ENCODE measurements around the gene FAM120B. TPM values are rescaled to one million over a fixed set of nuclear protein-coding genes. Genes with fewer than 3 reads are reported as not detected.

The FAM120B gene
- total RNA-seq, 4 donors from 2014 or later, result 25.0 to 32.8 (median 27.5) TPM

GRCh38 chr6:170269151-170269845, 37.3 kb upstream of the FAM120B start:
- TF ChIP-seq CTCF (IDR thresholded peaks at IDR 0.05; ENCODE audit: low read depth), result no peak

GRCh38 chr6:170269846-170270541, 36.6 kb upstream of the FAM120B start:
- no peak for TF ChIP-seq CTCF (IDR thresholded peaks at IDR 0.05; ENCODE audit: low read depth)

- no peak for TF ChIP-seq CTCF (IDR thresholded peaks at IDR 0.05; ENCODE audit: low read depth)
Measured at GRCh38 chr6:170270984-170271593, 35.5 kb upstream of the FAM120B start.

GRCh38 chr6:170271771-170272314, 34.7 kb upstream of the FAM120B start:
- no peak for TF ChIP-seq CTCF (IDR thresholded peaks at IDR 0.05; ENCODE audit: low read depth)

- no peak for TF ChIP-seq CTCF (IDR thresholded peaks at IDR 0.05; ENCODE audit: low read depth)
Measured at GRCh38 chr6:170272341-170273065, 34.1 kb upstream of the FAM120B start.

GRCh38 chr6:170273191-170273590, 33.4 kb upstream of the FAM120B start:
- no peak for TF ChIP-seq CTCF (IDR thresholded peaks at IDR 0.05; ENCODE audit: low read depth)

All from subcutaneous adipose tissue (tissue), 4 donors.